ENCODE measurements around the gene BHLHE41.

- TF ChIP-seq CTCF (IDR thresholded peaks at IDR 0.05; ENCODE audit: control extremely low read depth in 1 of 3, insufficient read depth in 1 of 3, low read depth in 1 of 3, low read length in 3 of 3) = no peak
- TF ChIP-seq ZNF274 (IDR thresholded peaks at IDR 0.05; ENCODE audit: borderline replicate concordance, extremely low read depth, low read length) = no peak
- no peak for TF ChIP-seq RAD21 (IDR thresholded peaks at IDR 0.05 in 1 of 2, conservative IDR thresholded peaks at IDR 0.05 in 1 of 2; ENCODE audit: low read depth in 2 of 2, low read length in 2 of 2)
- no peak for TF ChIP-seq TEAD4 (IDR thresholded peaks at IDR 0.05; ENCODE audit: low read depth, low read length)
- no peak for TF ChIP-seq EZH2 (IDR thresholded peaks at IDR 0.05; ENCODE audit: low read depth, low read length, severe bottlenecking)
- no peak for TF ChIP-seq EP300 (IDR thresholded peaks at IDR 0.05; ENCODE audit: borderline replicate concordance in 1 of 2, low read depth in 2 of 2, low read length in 2 of 2)
- TF ChIP-seq SUZ12 (IDR thresholded peaks at IDR 0.05; ENCODE audit: low read length) = no peak
- TF ChIP-seq CEBPB (IDR thresholded peaks at IDR 0.05; ENCODE audit: low read depth, low read length) = no peak
- no peak for TF ChIP-seq SIN3A (conservative IDR thresholded peaks at IDR 0.05 in 1 of 2, IDR thresholded peaks at IDR 0.05 in 1 of 2; ENCODE audit: low read depth in 1 of 2, low read length in 2 of 2)
- no peak for TF ChIP-seq JUN (IDR thresholded peaks at IDR 0.05; ENCODE audit: low read depth, low read length)
- no peak for TF ChIP-seq POLR2A (IDR thresholded peaks at IDR 0.05; ENCODE audit: control extremely low read depth in 1 of 2, low read depth in 2 of 2, low read length in 2 of 2)
- TF ChIP-seq, protein P1, sequence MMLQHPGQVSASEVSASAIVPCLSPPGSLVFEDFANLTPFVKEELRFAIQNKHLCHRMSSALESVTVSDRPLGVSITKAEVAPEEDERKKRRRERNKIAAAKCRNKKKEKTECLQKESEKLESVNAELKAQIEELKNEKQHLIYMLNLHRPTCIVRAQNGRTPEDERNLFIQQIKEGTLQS (IDR thresholded peaks at IDR 0.05; ENCODE audit: insufficient read depth, low read depth, low read length) = no peak
- no peak for TF ChIP-seq SP4 (IDR thresholded peaks at IDR 0.05; ENCODE audit: low read length)
- no peak for TF ChIP-seq POLR2AphosphoS5 (IDR thresholded peaks at IDR 0.05; ENCODE audit: low read depth, low read length)
Measured at GRCh38 chr12:26077915-26078702, 46.7 kb downstream of the BHLHE41 start.

Data from H1 (cell line).